HG03159 (cell line): ENCODE data around the gene FRMD6.

Experiments
- ATAC-seq: cut with Tn5 transposase; IDR thresholded peaks from one replicate; pipeline ENCODE4 v1.9.1; 2021; ENCODE audit warnings: mild to moderate bottlenecking, moderate library complexity; ENCODE audit not compliant: unreplicated experiment

Gene FRMD6

GRCh38 chr14:51651388-51652167, at the start of gene FRMD6:
TSS of gene FRMD6 (plus strand) at chr14:51651910. CDS start at chr14:51689837, 37,927 bp downstream.
- ATAC-seq = peak; percentile 80

GRCh38 chr14:51602310-51602709, 49.4 kb upstream of the FRMD6 start:
- no peak for ATAC-seq

- ATAC-seq = no peak
Measured at GRCh38 chr14:51603495-51603894, 48.2 kb upstream of the FRMD6 start.

GRCh38 chr14:51604073-51604472, 47.6 kb upstream of the FRMD6 start:
- no peak for ATAC-seq

GRCh38 chr14:51605575-51605974, 46.1 kb upstream of the FRMD6 start:
- no peak for ATAC-seq

- ATAC-seq = no peak
Measured at GRCh38 chr14:51607711-51608110, 44.0 kb upstream of the FRMD6 start.

- ATAC-seq = no peak
Measured at GRCh38 chr14:51609251-51609954, 42.3 kb upstream of the FRMD6 start.

- ATAC-seq = no peak
Measured at GRCh38 chr14:51609955-51610283, 41.8 kb upstream of the FRMD6 start.

- ATAC-seq = no peak
Measured at GRCh38 chr14:51610771-51611170, 40.9 kb upstream of the FRMD6 start.

- no peak for ATAC-seq
Measured at GRCh38 chr14:51612449-51612848, 39.3 kb upstream of the FRMD6 start.

GRCh38 chr14:51613416-51613815, 38.3 kb upstream of the FRMD6 start:
- ATAC-seq = no peak

GRCh38 chr14:51614707-51615106, 37.0 kb upstream of the FRMD6 start:
- ATAC-seq = no peak

GRCh38 chr14:51616256-51616655, 35.5 kb upstream of the FRMD6 start:
- ATAC-seq = no peak

- no peak for ATAC-seq
Measured at GRCh38 chr14:51616724-51617409, 34.8 kb upstream of the FRMD6 start.

- no peak for ATAC-seq
Measured at GRCh38 chr14:51619561-51619960, 32.1 kb upstream of the FRMD6 start.

GRCh38 chr14:51620056-51620455, 31.7 kb upstream of the FRMD6 start:
- no peak for ATAC-seq

- no peak for ATAC-seq
Measured at GRCh38 chr14:51621654-51622053, 30.1 kb upstream of the FRMD6 start.

GRCh38 chr14:51622376-51622775, 29.3 kb upstream of the FRMD6 start:
- ATAC-seq = no peak

GRCh38 chr14:51624955-51625569, 26.6 kb upstream of the FRMD6 start:
- no peak for ATAC-seq

GRCh38 chr14:51626185-51626584, 25.5 kb upstream of the FRMD6 start:
- ATAC-seq = no peak

- ATAC-seq = no peak
Measured at GRCh38 chr14:51626788-51627187, 24.9 kb upstream of the FRMD6 start.
